Activated CD8-positive, alpha-beta T cell treated with anti-CD3 and anti-CD28 coated beads for 36 hours (primary cell): Measurements from ENCODE around the gene CISH. TPM values are rescaled to one million over a fixed set of nuclear protein-coding genes. Genes with fewer than 3 reads are reported as not detected.

Experiments used
- ATAC-seq: fragments of 200-7000 bp; cut with Tn5 transposase; one replicate; pipeline ENCODE4 v1.10.0; 2021; ENCODE audit warnings: mild to moderate bottlenecking, moderate library complexity
- CTCF ChIA-PET: fragments of 350-600 bp; sonication (Branson Sonifier 250); formaldehyde crosslinking; loops from one replicate; lab custom pipeline; 2021; ENCODE audit warnings: antibody characterized with exemption; lab: Charles Lee
- POLR2A ChIA-PET: fragments of 350-600 bp; sonication (Branson Sonifier 250); formaldehyde crosslinking; loops from one replicate; lab custom pipeline; 2021; ENCODE audit warnings: antibody characterized with exemption; lab: Charles Lee
- DNase-seq: peaks from one replicate; pipeline ENCODE4 v3.0.0-alpha.2; 2020
- H3K27ac Mint-ChIP-seq: one replicate; pipeline ENCODE4 v1.8.0; 2021; ENCODE audit warnings: mild to moderate bottlenecking, mixed read lengths
- H3K27me3 Mint-ChIP-seq: one replicate; pipeline ENCODE4 v1.8.0; 2021; ENCODE audit warnings: mixed read lengths
- H3K36me3 Mint-ChIP-seq: one replicate; pipeline ENCODE4 v1.8.0; 2021; ENCODE audit warnings: low read depth, mixed read lengths
- H3K4me1 Mint-ChIP-seq: one replicate; pipeline ENCODE4 v1.8.0; 2021; ENCODE audit warnings: low read depth, mixed read lengths
- H3K4me3 Mint-ChIP-seq: one replicate; pipeline ENCODE4 v1.8.0; 2021; ENCODE audit warnings: mild to moderate bottlenecking, moderate library complexity, mixed read lengths
- H3K9me3 Mint-ChIP-seq: one replicate; pipeline ENCODE4 v1.8.0; 2021; ENCODE audit warnings: mixed read lengths
- intact Hi-C: fragments of 100-400 bp; cut with micrococcal nuclease; formaldehyde crosslinking; loops from one replicate; pipeline ENCODE4 v1.10.0; 2022
- total RNA-seq, 2 experiments: library from RNA; stranded (reverse); gene quantifications; one replicate each; pipeline ENCODE4 v1.2.3, GENCODE V29; 2021
- TF ChIP-seq, protein P1 (sequence below): fragments of 200-600 bp; IDR thresholded peaks from one replicate; pipeline ENCODE4 v1.8.0; 2022; ENCODE audit warnings: antibody characterized with exemption, mild to moderate bottlenecking

Gene CISH
- total RNA-seq, 2 experiments from 2014 or later = 307 to 308 TPM

DNA sequence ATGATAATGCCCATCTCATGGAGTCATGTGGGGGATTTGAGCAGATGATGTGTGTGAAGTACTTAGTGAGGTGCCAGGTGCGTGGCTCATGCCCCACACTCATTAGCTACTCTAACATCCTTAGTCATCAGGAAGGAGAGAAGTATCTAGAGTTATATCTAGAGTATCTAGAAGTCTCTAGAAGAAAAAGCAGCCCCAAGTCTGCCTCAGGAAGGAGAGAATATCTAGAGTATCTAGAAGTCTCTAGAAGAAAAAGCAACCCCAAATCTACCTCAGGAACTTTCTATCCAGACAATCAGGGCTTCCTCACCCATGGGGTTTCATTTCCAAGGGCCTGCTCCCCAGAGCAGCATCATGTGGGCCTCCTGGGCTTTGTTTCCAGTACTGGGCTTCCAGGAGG lies 38.4 kb upstream of the CISH start:
- ChIA-PET POLR2A (interaction anchor here (1.4 kb wide), 1 partner anchor 34 kb away, joined by 5 read pairs; no protein-coding TSS in a partner anchor), CTCF (interaction anchor here (1.0 to 1.7 kb wide), 5 partner anchors 14 to 107 kb away, joined by 3 to 20 read pairs (median 3); partner anchors contain the start of gene MAPKAPK3)
- TF ChIP-seq, protein P1, sequence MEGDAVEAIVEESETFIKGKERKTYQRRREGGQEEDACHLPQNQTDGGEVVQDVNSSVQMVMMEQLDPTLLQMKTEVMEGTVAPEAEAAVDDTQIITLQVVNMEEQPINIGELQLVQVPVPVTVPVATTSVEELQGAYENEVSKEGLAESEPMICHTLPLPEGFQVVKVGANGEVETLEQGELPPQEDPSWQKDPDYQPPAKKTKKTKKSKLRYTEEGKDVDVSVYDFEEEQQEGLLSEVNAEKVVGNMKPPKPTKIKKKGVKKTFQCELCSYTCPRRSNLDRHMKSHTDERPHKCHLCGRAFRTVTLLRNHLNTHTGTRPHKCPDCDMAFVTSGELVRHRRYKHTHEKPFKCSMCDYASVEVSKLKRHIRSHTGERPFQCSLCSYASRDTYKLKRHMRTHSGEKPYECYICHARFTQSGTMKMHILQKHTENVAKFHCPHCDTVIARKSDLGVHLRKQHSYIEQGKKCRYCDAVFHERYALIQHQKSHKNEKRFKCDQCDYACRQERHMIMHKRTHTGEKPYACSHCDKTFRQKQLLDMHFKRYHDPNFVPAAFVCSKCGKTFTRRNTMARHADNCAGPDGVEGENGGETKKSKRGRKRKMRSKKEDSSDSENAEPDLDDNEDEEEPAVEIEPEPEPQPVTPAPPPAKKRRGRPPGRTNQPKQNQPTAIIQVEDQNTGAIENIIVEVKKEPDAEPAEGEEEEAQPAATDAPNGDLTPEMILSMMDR = no peak
- H3K4me3 Mint-ChIP-seq = no peak overlapping the region
- peaks cover 19% of the 10 kb centered on the region for H3K4me1 Mint-ChIP-seq
- H3K9me3 Mint-ChIP-seq = no peaks in the 10 kb centered on the region
- H3K27ac Mint-ChIP-seq = peak overlapping the region; percentile 55
- DNase-seq (no peak), ATAC-seq (no peak)
- peaks cover 21% of the 10 kb centered on the region for H3K36me3 Mint-ChIP-seq
- intact Hi-C loops = loop anchor here (5.0 kb wide), 1 partner anchor 33 kb away; the partner anchor contains the start of gene MAPKAPK3
- no peaks in the 10 kb centered on the region for H3K27me3 Mint-ChIP-seq

DNA sequence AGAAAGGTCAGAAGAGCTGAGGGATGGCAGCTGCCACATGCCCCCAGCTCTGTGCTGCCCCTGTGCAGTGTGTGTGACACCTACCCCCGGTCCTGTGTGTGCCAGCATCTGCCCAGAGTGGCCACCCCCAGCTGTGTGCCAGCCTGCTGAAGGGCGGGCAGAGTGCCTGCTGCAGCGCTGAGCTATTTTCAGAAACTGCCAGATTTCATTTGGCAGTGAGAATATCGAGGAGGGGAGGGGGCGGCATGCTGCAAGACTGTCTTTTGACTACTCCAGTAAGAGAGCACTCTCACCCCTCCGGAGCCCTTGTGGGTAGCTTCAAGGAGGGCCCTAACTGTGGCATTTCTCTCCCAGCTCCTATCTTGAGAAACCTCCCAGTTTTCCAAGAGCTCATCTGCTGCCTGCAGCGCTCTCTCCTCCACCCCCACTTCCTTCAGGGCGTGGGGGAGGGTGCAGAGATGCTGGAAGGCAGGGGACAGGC lies 37.9 kb upstream of the CISH start:
- H3K9me3 Mint-ChIP-seq = no peaks in the 10 kb centered on the region
- no peaks in the 10 kb centered on the region for H3K27me3 Mint-ChIP-seq
- peaks cover 14% of the 10 kb centered on the region for H3K4me1 Mint-ChIP-seq
- no peak overlapping the region for H3K4me3 Mint-ChIP-seq
- intact Hi-C loops = no loop called here
- no peak for DNase-seq
- POLR2A ChIA-PET = interaction anchor here (1.0 to 1.5 kb wide), 3 partner anchors 12 to 34 kb away, joined by 3 to 5 read pairs (median 4); no protein-coding TSS in a partner anchor
- peak overlapping the region; percentile 63 for H3K27ac Mint-ChIP-seq
- TF ChIP-seq, protein P1 = no peak
- CTCF ChIA-PET = interaction anchor here (1.0 to 1.7 kb wide), 6 partner anchors 13 to 107 kb away, joined by 3 to 20 read pairs (median 4); partner anchors contain the start of gene MAPKAPK3
- no peak for ATAC-seq
- H3K36me3 Mint-ChIP-seq = peaks cover 22% of the 10 kb centered on the region

DNA sequence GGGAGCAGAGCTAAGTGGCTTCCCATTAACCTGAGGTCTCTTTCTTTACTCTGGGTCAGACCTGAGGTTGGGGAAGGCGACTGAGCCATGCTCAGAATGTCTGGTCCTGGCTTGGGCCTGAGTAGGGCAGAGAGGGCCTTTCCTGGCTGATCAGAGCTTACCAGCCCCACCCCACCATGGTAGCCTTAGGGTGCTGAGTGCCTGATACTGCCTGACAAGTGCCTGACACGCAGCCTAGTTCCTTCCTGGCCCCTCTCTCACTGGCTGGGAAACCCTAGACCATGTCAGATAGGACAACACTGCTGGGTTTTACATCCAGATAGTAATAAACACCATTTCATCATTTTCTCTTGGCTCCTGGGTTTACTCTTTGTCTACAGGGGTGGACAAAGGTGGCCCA lies 37.4 kb upstream of the CISH start:
- DNase-seq = no peak
- Mint-ChIP-seq H3K27me3 (no peaks in the 10 kb centered on the region), H3K4me3 (no peak overlapping the region), H3K9me3 (no peaks in the 10 kb centered on the region), H3K4me1 (peaks cover 9% of the 10 kb centered on the region), H3K27ac (peak overlapping the region; percentile 63), H3K36me3 (peaks cover 25% of the 10 kb centered on the region)
- intact Hi-C loops = no loop called here
- ChIA-PET POLR2A (interaction anchor here (1.0 to 1.5 kb wide), 3 partner anchors 13 to 33 kb away, joined by 3 to 5 read pairs (median 4); no protein-coding TSS in a partner anchor), CTCF (interaction anchor here (1.0 to 1.7 kb wide), 5 partner anchors 13 to 106 kb away, joined by 3 to 20 read pairs (median 4); partner anchors contain the start of gene MAPKAPK3)
- ATAC-seq = no peak
- TF ChIP-seq, protein P1 = no peak

DNA sequence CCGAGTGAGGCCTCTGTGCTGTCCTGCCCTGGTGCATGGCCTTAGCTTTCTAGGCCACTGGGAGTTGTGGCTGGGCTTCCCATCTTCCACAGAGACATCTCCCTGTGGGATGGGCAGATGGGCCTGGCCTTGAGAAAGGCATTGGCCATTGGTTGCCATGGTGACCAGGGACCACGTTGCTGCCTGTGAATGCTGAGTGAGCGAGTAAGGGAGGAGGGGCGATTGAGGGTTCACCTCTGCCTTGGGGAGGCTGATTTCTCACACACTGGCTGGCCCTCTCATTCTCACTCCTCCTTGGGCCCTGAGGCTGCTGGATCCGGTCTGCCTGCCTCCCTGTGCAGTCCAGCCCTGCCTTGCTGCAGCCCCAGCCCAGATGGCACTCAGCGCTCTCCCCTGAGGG lies 36.7 kb upstream of the CISH start:
- CTCF ChIA-PET = interaction anchor here (1.3 to 1.7 kb wide), 2 partner anchors 32 kb away, joined by 3 to 20 read pairs; partner anchors contain the start of gene MAPKAPK3
- POLR2A ChIA-PET = interaction anchor here (1.5 to 1.7 kb wide), 2 partner anchors 14 to 29 kb away, joined by 3 to 4 read pairs; no protein-coding TSS in a partner anchor
- peaks cover 29% of the 10 kb centered on the region for H3K36me3 Mint-ChIP-seq
- DNase-seq = no peak
- H3K27me3 Mint-ChIP-seq = no peaks in the 10 kb centered on the region
- peak overlapping the region; percentile 63 for H3K27ac Mint-ChIP-seq
- H3K4me1 Mint-ChIP-seq = peaks cover 4% of the 10 kb centered on the region
- ATAC-seq = no peak
- no peaks in the 10 kb centered on the region for H3K9me3 Mint-ChIP-seq
- H3K4me3 Mint-ChIP-seq = no peak overlapping the region
- intact Hi-C loops = no loop called here
- TF ChIP-seq, protein P1 = no peak

DNA sequence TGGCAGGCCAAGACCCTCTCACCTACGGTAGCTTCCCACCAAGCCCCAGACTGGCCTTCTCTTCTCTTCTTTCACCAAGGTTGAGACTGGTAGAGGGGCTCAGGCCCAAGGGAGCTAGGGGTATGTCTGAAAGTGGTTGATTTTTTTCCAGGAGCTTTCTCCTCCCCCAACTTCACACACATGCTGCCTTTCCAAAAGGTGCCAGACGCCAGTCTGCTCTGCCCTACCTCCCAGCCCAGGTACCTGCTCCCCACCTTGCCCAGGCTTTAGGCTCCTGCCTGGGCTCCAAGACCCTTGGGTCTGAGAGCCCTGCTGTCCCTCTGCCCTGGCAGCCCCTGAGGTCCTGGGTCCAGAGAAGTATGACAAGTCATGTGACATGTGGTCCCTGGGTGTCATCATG lies 33.8 kb upstream of the CISH start:
- no peaks in the 10 kb centered on the region for H3K27me3 Mint-ChIP-seq
- ChIA-PET CTCF (interaction anchor here (2.9 kb wide), 1 partner anchor 29 kb away, joined by 10 read pairs; the partner anchor contains the start of gene MAPKAPK3), POLR2A (interaction anchor here (0.6 to 0.7 kb wide), 2 partner anchors 68 to 241 kb away, joined by 3 read pairs; no protein-coding TSS in a partner anchor)
- H3K27ac Mint-ChIP-seq = peak overlapping the region; percentile 20
- H3K36me3 Mint-ChIP-seq = peaks cover 50% of the 10 kb centered on the region
- H3K4me1 Mint-ChIP-seq = peaks cover 7% of the 10 kb centered on the region
- H3K9me3 Mint-ChIP-seq = no peaks in the 10 kb centered on the region
- TF ChIP-seq, protein P1 = no peak
- ATAC-seq (no peak), DNase-seq (no peak)
- intact Hi-C loops = no loop called here
- no peak overlapping the region for H3K4me3 Mint-ChIP-seq
